Measurements from ENCODE around the gene ADRM1. TPM values are rescaled to one million over a fixed set of nuclear protein-coding genes. Genes with fewer than 3 reads are reported as not detected.

ADRM1 gene
- total and polyA plus RNA-seq, 10 of the 15 experiments (the other 5 are each of a cell fraction or from before 2014, with no cell fraction given): 3.4 to 213 (median 95.9) TPM

DNA sequence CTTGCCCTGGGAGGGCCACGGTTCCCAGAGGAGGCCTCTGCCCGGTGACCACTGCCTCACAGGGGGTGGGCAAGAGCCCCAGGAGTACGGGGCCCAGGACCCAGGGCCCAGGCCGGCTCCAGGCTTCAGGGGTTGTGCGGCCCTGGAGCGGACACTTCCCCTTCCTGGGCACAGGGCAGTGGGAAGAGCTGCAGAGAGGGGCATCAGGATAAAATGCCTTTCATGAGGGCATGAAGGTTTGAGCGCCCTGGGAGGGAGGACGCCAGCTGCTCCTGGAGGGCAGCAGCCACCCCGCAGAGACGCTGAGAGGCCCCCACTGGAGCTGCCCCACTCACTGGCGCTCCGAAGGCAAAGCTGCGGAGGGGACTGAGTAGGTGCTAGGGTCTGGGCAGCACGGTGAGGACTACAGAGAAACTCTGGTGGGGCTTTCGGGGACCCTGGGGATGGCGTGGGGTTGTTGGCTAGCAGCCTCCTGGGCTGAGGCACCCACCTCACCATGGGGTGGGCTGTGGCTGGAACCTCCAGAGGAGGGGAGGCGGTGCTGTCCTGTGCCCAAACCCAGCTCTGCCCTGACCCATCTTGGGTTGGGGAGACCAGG, 53.9 kb downstream of the ADRM1 start:
- no peak overlapping the region for H3K4me2 ChIP-seq (ENCODE audit: control insufficient read depth, insufficient read depth)
- no peaks in the 10 kb centered on the region for H4K20me1 ChIP-seq (ENCODE audit: control insufficient read depth, insufficient read depth)
- in situ Hi-C loops (cut with MboI): no loop called here
- intact Hi-C loops (cut with micrococcal nuclease; ENCODE audit: unreplicated experiment): no loop called here
- SMC1A ChIA-PET (ENCODE audit: uncharacterized antibody, unreplicated experiment): no interaction called here
- no peaks in the 10 kb centered on the region for H3K36me3 ChIP-seq (ENCODE audit: control insufficient read depth in 2 of 2, insufficient read depth in 2 of 2, low read length in 1 of 2)
- POLR2A ChIA-PET: no interaction called here
- DNase-seq (ENCODE audit: low read depth, low spot score) (no peak), ATAC-seq (no peak), FAIRE-seq (no peak)
- RAD21 ChIA-PET (ENCODE audit: unreplicated experiment): no interaction called here
- TF ChIP-seq MYB (IDR thresholded peaks at IDR 0.05; ENCODE audit: borderline replicate concordance, low read depth, low read length) (no peak), NR2F1 (conservative IDR thresholded peaks at IDR 0.05) (no peak), PAX5 (IDR thresholded peaks at IDR 0.05; ENCODE audit: borderline replicate concordance, low read depth, low read length) (no peak), TCF3 (IDR thresholded peaks at IDR 0.05; ENCODE audit: borderline replicate concordance, insufficient read depth, low read depth, low read length) (no peak), GATAD2B (conservative IDR thresholded peaks at IDR 0.05; ENCODE audit: low read depth) (no peak), TCF7 (IDR thresholded peaks at IDR 0.05; ENCODE audit: borderline replicate concordance) (no peak), CEBPB (IDR thresholded peaks at IDR 0.05; ENCODE audit: borderline replicate concordance in 1 of 2, low read depth in 2 of 2, low read length in 2 of 2) (no peak), POLR2AphosphoS5 (IDR thresholded peaks at IDR 0.05; ENCODE audit: low read length) (no peak)
- TF ChIP-seq, protein P1, sequence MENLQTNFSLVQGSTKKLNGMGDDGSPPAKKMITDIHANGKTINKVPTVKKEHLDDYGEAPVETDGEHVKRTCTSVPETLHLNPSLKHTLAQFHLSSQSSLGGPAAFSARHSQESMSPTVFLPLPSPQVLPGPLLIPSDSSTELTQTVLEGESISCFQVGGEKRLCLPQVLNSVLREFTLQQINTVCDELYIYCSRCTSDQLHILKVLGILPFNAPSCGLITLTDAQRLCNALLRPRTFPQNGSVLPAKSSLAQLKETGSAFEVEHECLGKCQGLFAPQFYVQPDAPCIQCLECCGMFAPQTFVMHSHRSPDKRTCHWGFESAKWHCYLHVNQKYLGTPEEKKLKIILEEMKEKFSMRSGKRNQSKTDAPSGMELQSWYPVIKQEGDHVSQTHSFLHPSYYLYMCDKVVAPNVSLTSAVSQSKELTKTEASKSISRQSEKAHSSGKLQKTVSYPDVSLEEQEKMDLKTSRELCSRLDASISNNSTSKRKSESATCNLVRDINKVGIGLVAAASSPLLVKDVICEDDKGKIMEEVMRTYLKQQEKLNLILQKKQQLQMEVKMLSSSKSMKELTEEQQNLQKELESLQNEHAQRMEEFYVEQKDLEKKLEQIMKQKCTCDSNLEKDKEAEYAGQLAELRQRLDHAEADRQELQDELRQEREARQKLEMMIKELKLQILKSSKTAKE (IDR thresholded peaks at IDR 0.05; ENCODE audit: low read depth, poor library complexity, severe bottlenecking): no peak
- TF ChIP-seq, protein P2, sequence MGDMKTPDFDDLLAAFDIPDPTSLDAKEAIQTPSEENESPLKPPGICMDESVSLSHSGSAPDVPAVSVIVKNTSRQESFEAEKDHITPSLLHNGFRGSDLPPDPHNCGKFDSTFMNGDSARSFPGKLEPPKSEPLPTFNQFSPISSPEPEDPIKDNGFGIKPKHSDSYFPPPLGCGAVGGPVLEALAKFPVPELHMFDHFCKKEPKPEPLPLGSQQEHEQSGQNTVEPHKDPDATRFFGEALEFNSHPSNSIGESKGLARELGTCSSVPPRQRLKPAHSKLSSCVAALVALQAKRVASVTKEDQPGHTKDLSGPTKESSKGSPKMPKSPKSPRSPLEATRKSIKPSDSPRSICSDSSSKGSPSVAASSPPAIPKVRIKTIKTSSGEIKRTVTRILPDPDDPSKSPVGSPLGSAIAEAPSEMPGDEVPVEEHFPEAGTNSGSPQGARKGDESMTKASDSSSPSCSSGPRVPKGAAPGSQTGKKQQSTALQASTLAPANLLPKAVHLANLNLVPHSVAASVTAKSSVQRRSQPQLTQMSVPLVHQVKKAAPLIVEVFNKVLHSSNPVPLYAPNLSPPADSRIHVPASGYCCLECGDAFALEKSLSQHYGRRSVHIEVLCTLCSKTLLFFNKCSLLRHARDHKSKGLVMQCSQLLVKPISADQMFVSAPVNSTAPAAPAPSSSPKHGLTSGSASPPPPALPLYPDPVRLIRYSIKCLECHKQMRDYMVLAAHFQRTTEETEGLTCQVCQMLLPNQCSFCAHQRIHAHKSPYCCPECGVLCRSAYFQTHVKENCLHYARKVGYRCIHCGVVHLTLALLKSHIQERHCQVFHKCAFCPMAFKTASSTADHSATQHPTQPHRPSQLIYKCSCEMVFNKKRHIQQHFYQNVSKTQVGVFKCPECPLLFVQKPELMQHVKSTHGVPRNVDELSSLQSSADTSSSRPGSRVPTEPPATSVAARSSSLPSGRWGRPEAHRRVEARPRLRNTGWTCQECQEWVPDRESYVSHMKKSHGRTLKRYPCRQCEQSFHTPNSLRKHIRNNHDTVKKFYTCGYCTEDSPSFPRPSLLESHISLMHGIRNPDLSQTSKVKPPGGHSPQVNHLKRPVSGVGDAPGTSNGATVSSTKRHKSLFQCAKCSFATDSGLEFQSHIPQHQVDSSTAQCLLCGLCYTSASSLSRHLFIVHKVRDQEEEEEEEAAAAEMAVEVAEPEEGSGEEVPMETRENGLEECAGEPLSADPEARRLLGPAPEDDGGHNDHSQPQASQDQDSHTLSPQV (IDR thresholded peaks at IDR 0.05): no peak
- TF ChIP-seq, protein P3, sequence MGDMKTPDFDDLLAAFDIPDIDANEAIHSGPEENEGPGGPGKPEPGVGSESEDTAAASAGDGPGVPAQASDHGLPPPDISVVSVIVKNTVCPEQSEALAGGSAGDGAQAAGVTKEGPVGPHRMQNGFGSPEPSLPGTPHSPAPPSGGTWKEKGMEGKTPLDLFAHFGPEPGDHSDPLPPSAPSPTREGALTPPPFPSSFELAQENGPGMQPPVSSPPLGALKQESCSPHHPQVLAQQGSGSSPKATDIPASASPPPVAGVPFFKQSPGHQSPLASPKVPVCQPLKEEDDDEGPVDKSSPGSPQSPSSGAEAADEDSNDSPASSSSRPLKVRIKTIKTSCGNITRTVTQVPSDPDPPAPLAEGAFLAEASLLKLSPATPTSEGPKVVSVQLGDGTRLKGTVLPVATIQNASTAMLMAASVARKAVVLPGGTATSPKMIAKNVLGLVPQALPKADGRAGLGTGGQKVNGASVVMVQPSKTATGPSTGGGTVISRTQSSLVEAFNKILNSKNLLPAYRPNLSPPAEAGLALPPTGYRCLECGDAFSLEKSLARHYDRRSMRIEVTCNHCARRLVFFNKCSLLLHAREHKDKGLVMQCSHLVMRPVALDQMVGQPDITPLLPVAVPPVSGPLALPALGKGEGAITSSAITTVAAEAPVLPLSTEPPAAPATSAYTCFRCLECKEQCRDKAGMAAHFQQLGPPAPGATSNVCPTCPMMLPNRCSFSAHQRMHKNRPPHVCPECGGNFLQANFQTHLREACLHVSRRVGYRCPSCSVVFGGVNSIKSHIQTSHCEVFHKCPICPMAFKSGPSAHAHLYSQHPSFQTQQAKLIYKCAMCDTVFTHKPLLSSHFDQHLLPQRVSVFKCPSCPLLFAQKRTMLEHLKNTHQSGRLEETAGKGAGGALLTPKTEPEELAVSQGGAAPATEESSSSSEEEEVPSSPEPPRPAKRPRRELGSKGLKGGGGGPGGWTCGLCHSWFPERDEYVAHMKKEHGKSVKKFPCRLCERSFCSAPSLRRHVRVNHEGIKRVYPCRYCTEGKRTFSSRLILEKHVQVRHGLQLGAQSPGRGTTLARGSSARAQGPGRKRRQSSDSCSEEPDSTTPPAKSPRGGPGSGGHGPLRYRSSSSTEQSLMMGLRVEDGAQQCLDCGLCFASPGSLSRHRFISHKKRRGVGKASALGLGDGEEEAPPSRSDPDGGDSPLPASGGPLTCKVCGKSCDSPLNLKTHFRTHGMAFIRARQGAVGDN (IDR thresholded peaks at IDR 0.05): no peak
- H3K4me3 ChIP-seq: no peak overlapping the region
- no peak overlapping the region for H2AFZ ChIP-seq (ENCODE audit: control insufficient read depth, low read depth, low read length)
- CTCF ChIA-PET: no interaction called here
- H3K9me3 ChIP-seq (replicated peaks; ENCODE audit: control insufficient read depth, insufficient read depth, low read length): no peaks in the 10 kb centered on the region
- no peaks in the 10 kb centered on the region for H3K79me2 ChIP-seq (ENCODE audit: control insufficient read depth, insufficient read depth, low read length)
- 70% methylated on average over 16 of the region's 17 CpGs for WGBS (ENCODE audit: insufficient coverage, insufficient replicate concordance, low lambda C conversion rate, missing lambda C conversion rate)
- no peak overlapping the region for H3K9ac ChIP-seq (ENCODE audit: control insufficient read depth, insufficient read depth, low read length)
- no TSS peak for BruUV-seq (replicated peaks)
- no peak overlapping the region for H3K27ac ChIP-seq (ENCODE audit: control insufficient read depth, insufficient read depth)
- no peaks in the 10 kb centered on the region for H3K27me3 ChIP-seq (replicated peaks in 1 of 2; ENCODE audit: control insufficient read depth in 2 of 2, insufficient read depth in 2 of 2, low read length in 1 of 2)
- H3K4me1 ChIP-seq (ENCODE audit: control insufficient read depth, insufficient read depth, low read length): no peaks in the 10 kb centered on the region
